GM12891 (cell line): Measurements from ENCODE around the gene NABP2.

Source experiments
- DNase-seq: peaks from one replicate; pipeline ENCODE4 v3.0.0; 2011; ENCODE audit warnings: low spot score; ENCODE audit not compliant: insufficient read length
- FAIRE-seq: peaks from 2 replicates; lab custom pipeline; 2011; peaks lifted over from hg19 to GRCh38; lab: Jason Lieb, UNC
- PAX5 ChIP-seq: IDR thresholded peaks from 2 replicates; pipeline ENCODE4 v1.6.1; 2011; ENCODE audit warnings: low read length, moderate library complexity, mild to moderate bottlenecking; ENCODE audit not compliant: insufficient read depth, severe bottlenecking
- POLR2A ChIP-seq: IDR thresholded peaks from 2 replicates; pipeline ENCODE4 v1.6.1; 2011; ENCODE audit warnings: low read depth, low read length, control low read depth
- POLR2AphosphoS5 ChIP-seq: IDR thresholded peaks from 2 replicates; pipeline ENCODE4 v1.6.1; 2011; ENCODE audit warnings: low read depth, low read length, control low read depth
- POU2F2 ChIP-seq: IDR thresholded peaks from 2 replicates; pipeline ENCODE4 v1.6.1; 2011; ENCODE audit warnings: low read depth, mild to moderate bottlenecking, control low read depth, low read length, moderate library complexity
- SPI1 ChIP-seq: IDR thresholded peaks from 2 replicates; pipeline ENCODE4 v1.6.1; 2011; ENCODE audit warnings: low read depth, low read length, control low read depth
- TAF1 ChIP-seq: IDR thresholded peaks from 2 replicates; pipeline ENCODE4 v1.6.1; 2011; ENCODE audit warnings: low read depth, low read length, control low read depth

The NABP2 gene

DNA sequence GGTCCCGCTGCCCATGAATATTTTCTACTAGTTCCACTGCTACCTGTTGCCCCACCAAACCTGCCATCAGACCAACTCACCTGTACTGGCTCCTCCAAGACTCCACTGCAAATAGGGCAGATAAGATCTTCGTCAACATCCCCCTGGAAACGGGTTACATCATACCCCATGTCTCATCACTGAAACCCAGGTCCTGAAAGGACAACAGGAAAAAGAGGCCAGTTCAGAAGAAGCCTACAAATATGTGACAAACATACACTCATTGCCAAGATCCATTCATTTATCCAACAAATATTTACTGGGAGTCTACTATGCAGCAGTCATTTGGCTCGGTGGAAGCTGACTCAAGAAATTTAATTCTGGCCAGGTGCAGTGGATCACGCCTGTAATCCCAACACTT, 10.3 kb upstream of the NABP2 start:
- no peak for FAIRE-seq
- DNase-seq, result no peak
- TF ChIP-seq POLR2A, result no peak
- no peak for TF ChIP-seq PAX5
- no peak for TF ChIP-seq SPI1
- TF ChIP-seq POLR2AphosphoS5, result no peak
- TF ChIP-seq POU2F2, result no peak
- TF ChIP-seq TAF1, result no peak

DNA sequence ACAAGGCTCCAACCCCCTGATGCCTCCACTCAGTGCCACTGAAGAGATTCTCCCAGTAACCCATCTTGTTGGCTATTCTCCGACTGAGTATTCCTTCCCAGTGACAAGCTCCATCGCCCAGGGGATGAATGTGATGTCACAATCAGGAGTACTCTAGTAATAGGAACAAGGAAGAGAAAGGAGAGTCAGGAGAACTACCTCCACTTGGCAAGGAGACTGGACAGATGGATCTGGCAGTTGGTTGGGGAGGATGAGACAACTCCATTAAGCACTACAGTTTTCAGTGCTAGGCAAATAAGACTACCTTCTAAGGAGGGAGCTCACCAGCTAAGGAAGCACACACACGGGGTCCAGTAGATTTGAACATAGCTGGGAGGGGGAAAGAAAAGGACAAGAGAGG, 7.7 kb upstream of the NABP2 start:
- TF ChIP-seq PAX5 (no peak), POLR2A (no peak), POU2F2 (no peak), TAF1 (no peak)
- DNase-seq (no peak), FAIRE-seq (no peak)

DNA sequence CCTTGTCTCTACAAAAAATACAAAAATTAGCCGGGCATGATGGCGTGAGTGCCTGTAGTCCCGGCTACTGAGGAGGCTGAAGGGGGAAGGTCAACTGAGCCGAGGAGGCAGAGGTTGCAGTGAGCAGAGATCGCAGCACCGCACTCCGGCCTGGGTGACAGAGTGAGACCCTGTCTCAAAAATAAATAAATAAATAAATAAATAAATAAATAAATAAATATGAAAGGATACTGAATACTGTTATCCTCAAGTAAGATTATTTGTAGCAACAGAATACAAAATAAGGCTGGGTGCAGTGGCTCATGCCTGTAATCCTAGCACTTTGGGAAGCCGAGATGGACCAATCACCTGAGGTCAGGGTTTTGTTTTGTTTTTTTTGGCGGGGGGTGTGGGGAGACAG, 4.3 kb upstream of the NABP2 start:
- no peak for FAIRE-seq
- no peak for DNase-seq
- TF ChIP-seq TAF1, result no peak
- no peak for TF ChIP-seq POLR2A
- TF ChIP-seq SPI1, result no peak
- no peak for TF ChIP-seq PAX5
- no peak for TF ChIP-seq POLR2AphosphoS5
- TF ChIP-seq POU2F2, result no peak

DNA sequence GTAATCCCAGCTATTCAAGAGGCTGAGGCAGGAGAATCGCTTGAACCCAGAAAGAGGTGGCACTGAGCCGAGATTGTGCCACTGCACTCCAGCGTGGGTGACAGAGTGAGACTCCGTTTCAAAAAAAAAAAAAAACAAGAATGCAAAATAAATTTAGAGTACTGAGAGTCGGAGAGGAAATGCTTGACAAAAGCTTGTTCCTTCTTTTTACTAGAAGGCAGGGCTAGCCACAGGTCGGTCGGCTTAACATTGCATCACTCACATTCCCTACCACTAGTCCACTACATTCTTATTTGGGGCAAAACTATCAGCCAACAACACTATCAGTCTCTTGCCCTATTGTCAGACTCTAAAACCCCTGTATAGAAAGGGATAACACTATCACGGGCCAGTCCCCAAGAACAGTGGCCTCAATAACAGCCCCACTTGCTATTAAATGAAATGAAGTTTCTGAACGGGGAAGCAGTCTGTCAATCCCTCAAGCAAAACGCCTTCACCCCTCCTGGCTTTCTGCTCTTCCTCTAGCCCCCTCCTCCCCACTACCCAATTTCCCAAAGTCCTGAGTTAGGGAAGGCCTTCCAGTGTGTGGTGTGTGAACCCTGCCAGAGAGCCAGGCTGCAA, 3.4 kb upstream of the NABP2 start:
- FAIRE-seq (peak; percentile 40), DNase-seq (no peak)
- TF ChIP-seq POU2F2 (no peak), POLR2A (no peak), SPI1 (peak; percentile 33; the same call in 1 of the 2 replicates)

DNA sequence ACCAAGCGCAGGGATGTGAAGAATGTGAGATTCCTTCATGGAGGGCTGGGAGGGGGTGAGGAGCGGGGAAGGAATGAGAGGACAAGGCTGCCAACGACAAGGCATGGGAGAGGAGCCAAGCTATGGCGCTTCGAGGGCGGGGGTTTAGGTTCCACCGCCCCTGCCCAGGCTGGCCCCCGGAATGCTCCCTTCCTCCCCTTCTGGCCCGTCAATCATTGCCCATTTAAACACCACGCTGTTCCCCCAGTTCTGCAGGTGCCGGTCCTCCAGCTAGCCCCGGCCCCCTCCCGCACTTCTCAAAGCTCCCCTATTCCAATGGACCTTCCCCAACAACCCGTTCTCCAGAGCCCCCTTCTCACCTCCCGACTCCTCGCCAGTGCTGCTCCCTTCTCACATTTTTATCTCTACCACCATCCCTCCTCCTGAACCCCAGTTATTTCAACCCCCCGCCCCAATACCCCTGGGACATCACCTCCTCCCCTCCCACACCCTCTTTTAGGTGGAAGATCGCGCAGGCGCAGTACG, 2.8 kb upstream of the NABP2 start:
- DNase-seq (no peak), FAIRE-seq (no peak)
- TF ChIP-seq POLR2AphosphoS5, result no peak
- TF ChIP-seq POU2F2, result no peak
- TF ChIP-seq POLR2A, result no peak
- no peak for TF ChIP-seq TAF1
- no peak for TF ChIP-seq SPI1
- no peak for TF ChIP-seq PAX5

DNA sequence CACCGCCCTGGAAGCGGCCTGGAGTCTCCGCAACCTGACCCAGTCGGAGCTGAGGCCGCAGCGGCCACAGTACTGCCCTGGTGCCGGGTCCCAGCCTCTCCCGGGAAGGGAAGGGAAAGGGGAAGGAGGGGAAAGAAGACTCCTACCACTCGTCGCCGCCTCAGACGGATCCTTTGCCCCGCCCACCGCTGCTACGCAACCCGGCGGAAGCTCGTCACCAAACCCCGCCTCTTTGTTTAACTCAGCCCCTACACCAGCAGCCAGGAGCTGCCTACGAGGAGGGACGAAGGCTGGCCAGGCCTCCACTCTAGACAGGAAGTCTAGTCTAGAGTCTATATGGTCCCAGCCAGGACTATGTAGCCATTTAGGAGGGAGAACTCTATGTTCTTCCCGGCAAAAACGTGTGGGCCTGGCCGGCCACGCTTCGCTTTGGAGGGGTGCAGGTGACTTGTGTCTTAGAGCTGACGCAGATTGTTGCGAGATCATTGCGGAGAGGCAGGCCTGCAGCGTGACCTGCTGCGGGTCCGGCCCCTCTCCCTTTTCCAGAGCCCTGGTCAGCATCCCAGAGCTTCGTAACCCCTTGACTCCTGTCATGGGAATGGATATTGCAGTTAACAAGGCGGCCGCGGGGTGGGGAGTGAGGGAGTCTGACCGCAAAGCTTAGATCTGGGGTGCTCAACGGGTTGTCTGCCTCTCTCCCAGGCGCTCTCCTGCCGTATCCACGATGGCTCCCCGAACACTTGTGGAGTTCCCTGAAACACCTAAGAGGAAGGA, 2.2 kb upstream of the NABP2 start, which contains the start of gene RNF41:
Gene RNF41 (minus strand): TSS at position 166 of the 774 bp plus-strand sequence. CDS start 7,875 bp downstream, outside the sequence.
- peak; percentile 97 for FAIRE-seq

DNA sequence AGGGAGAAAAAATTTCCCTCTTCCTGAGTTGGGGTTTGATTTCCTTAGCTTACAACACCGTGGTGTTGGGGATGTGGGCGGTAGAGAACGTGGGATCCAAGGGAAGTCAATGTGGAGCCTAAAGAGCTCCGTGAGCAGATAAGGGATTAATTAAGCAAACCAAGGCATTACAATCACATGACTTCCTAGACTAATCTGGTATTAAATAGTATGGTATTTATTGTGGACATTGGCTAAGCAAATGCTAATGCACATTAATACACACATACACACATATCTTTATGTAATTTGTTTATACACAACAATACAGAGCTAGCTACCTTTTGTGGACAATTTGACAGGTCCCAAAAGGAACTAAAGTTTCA, 1.6 kb upstream of the NABP2 start:
- DNase-seq, result no peak
- TF ChIP-seq POLR2AphosphoS5 (no peak), PAX5 (no peak), POU2F2 (no peak), SPI1 (no peak), POLR2A (no peak), TAF1 (no peak)
- FAIRE-seq, result no peak

More for the DNA sequence above, 2.2 kb upstream of the NABP2 start, which contains the start of gene RNF41:
- peak; percentile 94 for DNase-seq
- TF ChIP-seq PAX5 (no peak), TAF1 (peak; percentile 77), POLR2AphosphoS5 (peak; percentile 72), POU2F2 (peak; percentile 10; the same call in 1 of the 2 replicates), SPI1 (peak; percentile 47), POLR2A (peak; percentile 91)

DNA sequence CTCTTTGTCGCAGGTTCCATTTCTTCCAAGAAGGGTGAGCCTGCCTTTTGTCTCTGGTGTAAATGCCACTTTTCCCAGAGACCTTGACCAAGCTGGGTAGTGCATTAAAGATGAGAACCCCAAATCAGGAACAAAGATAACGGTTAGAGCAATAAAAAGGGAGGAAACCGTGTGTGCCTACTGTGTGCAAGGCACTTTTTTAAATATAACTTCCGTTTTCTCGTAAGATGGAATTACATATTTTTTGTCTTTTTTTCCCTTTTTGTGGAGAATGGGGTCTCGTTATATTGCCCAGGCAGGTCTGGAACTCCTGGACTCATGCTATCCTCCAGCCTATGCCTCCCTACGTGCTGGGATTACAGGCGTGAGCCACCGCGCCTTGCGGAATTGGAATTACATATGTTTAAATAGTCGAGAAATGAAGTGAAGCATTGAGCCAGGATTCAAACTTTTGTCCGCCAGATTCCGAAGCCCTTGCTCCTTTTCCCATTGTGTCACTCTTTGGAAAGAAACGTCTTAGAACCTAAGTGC, 506 bp upstream of the NABP2 start:
- FAIRE-seq, result no peak
- DNase-seq, result no peak
- no peak for TF ChIP-seq SPI1
- no peak for TF ChIP-seq TAF1
- TF ChIP-seq POLR2A, result no peak
- no peak for TF ChIP-seq POLR2AphosphoS5
- TF ChIP-seq PAX5, result no peak
- no peak for TF ChIP-seq POU2F2

DNA sequence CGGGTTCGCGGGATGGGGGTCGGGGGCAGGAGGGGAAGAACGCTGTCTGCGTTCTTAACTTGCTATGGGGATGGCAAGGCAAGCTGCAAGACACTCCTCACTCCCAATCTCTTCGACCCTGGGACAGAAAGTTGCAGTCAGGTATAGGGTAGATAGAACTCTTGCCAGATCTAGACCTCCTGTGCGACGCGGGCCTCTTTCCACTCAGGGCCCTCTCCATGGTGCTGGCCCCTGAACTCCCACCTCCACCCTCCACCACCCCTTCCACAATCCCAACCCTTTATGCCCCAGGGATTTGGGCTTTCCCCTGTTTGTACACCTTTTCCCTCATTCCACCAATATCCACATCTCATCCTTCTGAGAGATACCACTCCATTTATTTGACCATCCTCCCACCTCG, 812 bp downstream of the NABP2 start:
- FAIRE-seq (no peak), DNase-seq (no peak)
- TF ChIP-seq TAF1, result no peak
- TF ChIP-seq POLR2AphosphoS5, result no peak
- TF ChIP-seq POLR2A, result no peak

DNA sequence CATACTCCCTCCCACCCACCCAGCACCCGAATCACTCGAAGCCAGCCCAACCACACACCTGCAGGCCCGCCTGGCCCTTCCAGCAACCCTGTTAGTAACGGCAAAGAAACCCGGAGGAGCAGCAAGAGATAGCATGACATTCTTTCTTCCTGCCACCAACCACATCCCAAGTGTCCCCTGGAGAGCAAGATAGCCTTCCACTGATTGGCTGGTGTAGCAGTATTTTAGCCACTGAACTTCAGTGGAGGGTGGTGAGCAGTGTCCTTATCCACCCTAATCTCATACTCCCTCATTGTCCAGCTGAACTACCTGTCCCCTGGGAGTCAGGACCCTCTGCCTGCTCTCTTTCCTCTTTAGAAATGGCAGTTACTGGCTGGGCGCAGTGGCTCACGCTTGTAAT, 4.9 kb downstream of the NABP2 start:
- DNase-seq (no peak), FAIRE-seq (no peak)
- TF ChIP-seq POU2F2, result no peak
- no peak for TF ChIP-seq PAX5
- TF ChIP-seq POLR2AphosphoS5, result no peak
- TF ChIP-seq POLR2A, result no peak
- no peak for TF ChIP-seq TAF1
- TF ChIP-seq SPI1, result no peak
